Smooth muscle cell (in vitro differentiated cells): Measurements from ENCODE around the gene HECTD1. TPM values are rescaled to one million over a fixed set of nuclear protein-coding genes. Genes with fewer than 3 reads are reported as not detected.

ENCODE experiments used
- DNase-seq: peaks from one replicate; lab custom pipeline; 2025; ENCODE audit not compliant: unreplicated experiment; lab: John Stamatoyannopoulos, UW
- H2AFZ ChIP-seq: fragments of 200-600 bp; sonication (generic); 2 replicates; pipeline ENCODE4 v1.6.0; 2016; ENCODE audit warnings: antibody characterized with exemption, low read depth, mild to moderate bottlenecking
- H3F3A ChIP-seq: fragments of 200-600 bp; sonication (generic); 2 replicates; pipeline ENCODE4 v1.6.0; 2017; ENCODE audit warnings: antibody characterized with exemption, low read depth
- H3K27ac ChIP-seq: fragments of 200-600 bp; sonication (generic); 2 replicates; pipeline ENCODE4 v1.5.1; 2016; ENCODE audit warnings: low read depth, mild to moderate bottlenecking
- H3K27me3 ChIP-seq: fragments of 200-600 bp; sonication (generic); 2 replicates; pipeline ENCODE4 v1.6.1; 2016; ENCODE audit warnings: low read depth, mild to moderate bottlenecking
- H3K36me3 ChIP-seq: fragments of 200-600 bp; sonication (generic); 2 replicates; pipeline ENCODE4 v1.5.1; 2016; ENCODE audit warnings: low read depth
- H3K4me1 ChIP-seq: fragments of 200-600 bp; sonication (generic); 2 replicates; pipeline ENCODE4 v1.5.1; 2016; ENCODE audit warnings: low read depth
- H3K4me2 ChIP-seq: fragments of 200-600 bp; sonication (generic); 2 replicates; pipeline ENCODE4 v1.6.0; 2016; ENCODE audit warnings: mild to moderate bottlenecking
- H3K4me3 ChIP-seq: fragments of 200-600 bp; sonication (generic); 2 replicates; pipeline ENCODE4 v1.5.1; 2016; ENCODE audit warnings: mild to moderate bottlenecking
- H3K79me2 ChIP-seq: fragments of 200-600 bp; sonication (generic); 2 replicates; pipeline ENCODE4 v1.6.0; 2016; ENCODE audit warnings: low read depth, mild to moderate bottlenecking
- H3K9ac ChIP-seq: fragments of 200-600 bp; sonication (generic); 2 replicates; pipeline ENCODE4 v1.6.0; 2016; ENCODE audit warnings: low read depth
- H3K9me3 ChIP-seq: fragments of 200-600 bp; sonication (generic); replicated peaks from 2 replicates; pipeline ENCODE4 v1.5.1; 2016; ENCODE audit warnings: low read depth
- H4K20me1 ChIP-seq: fragments of 200-600 bp; sonication (generic); 2 replicates; pipeline ENCODE4 v1.6.0; 2016; ENCODE audit warnings: low read depth
- CTCF ChIP-seq: fragments of 200-600 bp; sonication (generic); IDR thresholded peaks from 2 replicates; pipeline ENCODE4 v1.5.1; 2017; ENCODE audit warnings: borderline replicate concordance, mild to moderate bottlenecking, antibody characterized with exemption; ENCODE audit not compliant: insufficient read depth, poor library complexity, severe bottlenecking
- WGBS: methylation state at CpG from one replicate; pipeline ENCODE4 v1.1.7; 2016; ENCODE audit warnings: low lambda C conversion rate; 5-methylcytosine and 5-hydroxymethylcytosine counted together
- polyA plus RNA-seq: library from polyadenylated mRNA; unstranded; fragments of >200 nt; fragmentation: Nextera tagmentation; extraction: Ambion mirVana; gene quantifications from 2 replicates; pipeline ENCODE4 v1.2.1, GENCODE V29; 2016
- total RNA-seq: library from RNA; depleted of rRNA; stranded (reverse); fragments of >200 nt; gene quantifications from 2 replicates; pipeline ENCODE4 v1.2.3, GENCODE V29; 2014

HECTD1 gene
- total and polyA plus RNA-seq, 2 experiments from 2014 or later = 39.3 to 116 TPM

- H3K27me3 ChIP-seq = no peaks in the 10 kb centered on the region
- H3K4me1 ChIP-seq = no peaks in the 10 kb centered on the region
- no peak overlapping the region for H3K4me3 ChIP-seq
- no peaks in the 10 kb centered on the region for H3K9me3 ChIP-seq
- no peak for DNase-seq
- peaks cover 4% of the 10 kb centered on the region for H3K79me2 ChIP-seq
- H3K4me2 ChIP-seq = no peak overlapping the region
- no peak for TF ChIP-seq CTCF
- no peak overlapping the region for H3K27ac ChIP-seq
- H4K20me1 ChIP-seq = peaks cover 3% of the 10 kb centered on the region
- H2AFZ ChIP-seq = no peak overlapping the region
- H3K9ac ChIP-seq = no peak overlapping the region
- WGBS = 97% methylated on average over 5 of the region's 5 CpGs
- H3F3A ChIP-seq = peaks cover 11% of the 10 kb centered on the region
- H3K36me3 ChIP-seq = peaks cover 5% of the 10 kb centered on the region
Measured at GRCh38 chr14:31167032-31167431, 40.6 kb downstream of the HECTD1 start.

GRCh38 chr14:31166271-31166561, 41.4 kb downstream of the HECTD1 start:
- H3K36me3 ChIP-seq = no peaks in the 10 kb centered on the region

GRCh38 chr14:31164115-31164514, 43.5 kb downstream of the HECTD1 start:
- no peak for DNase-seq

More at GRCh38 chr14:31166271-31166561, 41.4 kb downstream of the HECTD1 start:
- no peak for TF ChIP-seq CTCF
- Histone ChIP-seq H3K27ac (peak overlapping the region; percentile 74), H3K9me3 (no peaks in the 10 kb centered on the region), H4K20me1 (peaks cover 3% of the 10 kb centered on the region), H2AFZ (no peak overlapping the region), H3K79me2 (peaks cover 4% of the 10 kb centered on the region), H3K27me3 (no peaks in the 10 kb centered on the region), H3K4me3 (no peak overlapping the region), H3K4me1 (no peaks in the 10 kb centered on the region), H3K9ac (no peak overlapping the region), H3K4me2 (no peak overlapping the region), H3F3A (peaks cover 11% of the 10 kb centered on the region)
- DNase-seq = no peak
- WGBS = 95% methylated on average over 3 of the region's 3 CpGs

More at GRCh38 chr14:31164115-31164514, 43.5 kb downstream of the HECTD1 start:
- no peak for TF ChIP-seq CTCF
- 92% methylated on average over 4 of the region's 4 CpGs for WGBS
- Histone ChIP-seq H3K4me2 (no peak overlapping the region), H3K79me2 (peaks cover 4% of the 10 kb centered on the region), H3K4me1 (no peaks in the 10 kb centered on the region), H2AFZ (no peak overlapping the region), H3K27me3 (no peaks in the 10 kb centered on the region), H3K27ac (peak overlapping the region; percentile 17), H4K20me1 (peaks cover 3% of the 10 kb centered on the region), H3K9ac (no peak overlapping the region), H3F3A (peaks cover 11% of the 10 kb centered on the region), H3K36me3 (no peaks in the 10 kb centered on the region), H3K9me3 (no peaks in the 10 kb centered on the region), H3K4me3 (no peak overlapping the region)
